Activated CD4-positive, alpha-beta memory T cell treated with anti-CD3 and anti-CD28 coated beads for 36 hours (primary cell): ENCODE measurements around the gene BPTF. TPM values are rescaled to one million over a fixed set of nuclear protein-coding genes. Genes with fewer than 3 reads are reported as not detected.
"Not testable (repeated sequence)": the region's sequence is repeated elsewhere in the genome, so short reads cannot be mapped to it uniquely, and the experiment has no call there.

Experiments used
- CTCF ChIA-PET: fragments of 350-600 bp; sonication (Branson Sonifier 250); formaldehyde crosslinking; loops from one replicate; lab custom pipeline; 2021; ENCODE audit warnings: antibody characterized with exemption, inconsistent platforms; lab: Charles Lee
- POLR2A ChIA-PET: fragments of 350-600 bp; sonication (Branson Sonifier 250); formaldehyde crosslinking; loops from one replicate; lab custom pipeline; 2021; ENCODE audit warnings: antibody characterized with exemption; lab: Charles Lee
- DNase-seq: peaks from one replicate; pipeline ENCODE4 v3.0.0-alpha.2; 2020
- H3K27ac Mint-ChIP-seq: one replicate; pipeline ENCODE4 v1.8.0; 2021; ENCODE audit warnings: mixed read lengths
- H3K27me3 Mint-ChIP-seq: one replicate; pipeline ENCODE4 v1.8.0; 2021; ENCODE audit warnings: mixed read lengths
- H3K36me3 Mint-ChIP-seq: one replicate; pipeline ENCODE4 v1.8.0; 2021; ENCODE audit warnings: mixed read lengths
- H3K4me1 Mint-ChIP-seq: one replicate; pipeline ENCODE4 v1.8.0; 2021; ENCODE audit warnings: low read depth, mixed read lengths
- H3K4me3 Mint-ChIP-seq: one replicate; pipeline ENCODE4 v1.8.0; 2021; ENCODE audit warnings: mild to moderate bottlenecking, mixed read lengths
- H3K9me3 Mint-ChIP-seq: one replicate; pipeline ENCODE4 v1.8.0; 2021; ENCODE audit warnings: mixed read lengths
- intact Hi-C: fragments of 100-400 bp; cut with micrococcal nuclease; formaldehyde crosslinking; loops from one replicate; pipeline ENCODE4 v1.15.1; 2023
- total RNA-seq, 2 experiments: library from RNA; stranded (reverse); gene quantifications; one replicate each; pipeline ENCODE4 v1.2.3, GENCODE V29; 2021

Gene BPTF
- total RNA-seq, 2 experiments from 2014 or later: 67.6 to 71.4 TPM

DNA sequence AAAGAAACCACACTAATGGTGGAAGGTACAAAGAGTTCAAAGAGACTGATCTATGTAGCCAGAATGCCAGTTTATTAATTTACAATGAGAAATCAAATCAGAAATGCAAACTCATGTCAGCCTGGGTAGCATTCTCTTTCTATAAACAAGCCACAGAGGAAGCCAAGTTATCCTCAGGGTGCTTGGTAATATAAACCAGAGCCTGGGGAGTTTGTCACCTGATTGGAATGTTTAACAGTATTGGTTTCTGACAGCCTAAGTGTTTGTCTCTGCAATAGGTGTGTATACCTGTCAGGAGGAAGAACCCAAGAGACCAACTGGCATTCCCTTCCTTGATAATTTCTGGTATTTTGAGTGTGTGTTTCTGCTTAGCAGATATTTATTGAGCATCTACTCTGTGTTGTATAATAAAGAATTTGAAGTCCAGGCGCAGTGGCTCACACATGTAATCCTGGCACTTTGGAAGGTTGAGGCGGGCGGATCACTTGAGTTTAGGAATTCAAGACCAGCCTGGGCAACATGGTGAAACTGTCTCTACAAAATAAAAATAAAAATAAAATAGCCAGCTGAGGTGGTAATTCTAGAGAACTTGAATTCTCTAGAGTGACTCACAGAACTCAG lies 174.1 kb downstream of the BPTF start:
- H3K27ac Mint-ChIP-seq: no peak overlapping the region
- ChIA-PET CTCF (no interaction called here), POLR2A (no interaction called here)
- H3K27me3 Mint-ChIP-seq: no peaks in the 10 kb centered on the region
- no peak overlapping the region for H3K4me3 Mint-ChIP-seq
- no peak for DNase-seq
- H3K4me1 Mint-ChIP-seq: peaks cover 23% of the 10 kb centered on the region
- H3K36me3 Mint-ChIP-seq: no peaks in the 10 kb centered on the region
- H3K9me3 Mint-ChIP-seq: no peaks in the 10 kb centered on the region
- intact Hi-C loops: loop anchor here (5.0 kb wide), 1 partner anchor 208 kb away; no protein-coding TSS in a partner anchor

DNA sequence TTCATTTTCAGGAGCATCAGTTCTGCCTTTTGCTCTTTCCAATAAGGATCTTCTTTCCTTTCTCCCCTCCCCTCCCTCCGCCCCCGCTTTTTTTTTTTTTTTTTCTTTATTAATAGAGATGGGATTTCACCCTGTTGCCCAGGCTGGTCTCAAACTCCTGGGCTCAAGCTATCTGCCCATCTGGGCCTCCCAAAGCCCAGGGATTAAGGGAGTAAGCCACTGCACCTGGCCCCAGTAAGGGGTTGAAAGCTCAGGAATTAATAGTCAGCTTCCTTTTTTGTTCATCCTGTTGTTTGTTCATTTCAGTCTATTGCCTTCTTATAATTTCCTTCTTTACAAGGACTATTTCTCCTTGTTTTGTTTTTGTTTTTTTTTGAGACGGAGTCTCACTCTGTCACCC lies 178.9 kb downstream of the BPTF start:
- no peak for DNase-seq
- intact Hi-C loops: no loop called here
- H3K4me1 Mint-ChIP-seq: no peaks in the 10 kb centered on the region
- peaks cover 2% of the 10 kb centered on the region for H3K27me3 Mint-ChIP-seq
- H3K4me3 Mint-ChIP-seq: no peak overlapping the region
- no peaks in the 10 kb centered on the region for H3K36me3 Mint-ChIP-seq
- POLR2A ChIA-PET: no interaction called here
- no peak overlapping the region for H3K27ac Mint-ChIP-seq
- H3K9me3 Mint-ChIP-seq: no peaks in the 10 kb centered on the region
- CTCF ChIA-PET: no interaction called here

DNA sequence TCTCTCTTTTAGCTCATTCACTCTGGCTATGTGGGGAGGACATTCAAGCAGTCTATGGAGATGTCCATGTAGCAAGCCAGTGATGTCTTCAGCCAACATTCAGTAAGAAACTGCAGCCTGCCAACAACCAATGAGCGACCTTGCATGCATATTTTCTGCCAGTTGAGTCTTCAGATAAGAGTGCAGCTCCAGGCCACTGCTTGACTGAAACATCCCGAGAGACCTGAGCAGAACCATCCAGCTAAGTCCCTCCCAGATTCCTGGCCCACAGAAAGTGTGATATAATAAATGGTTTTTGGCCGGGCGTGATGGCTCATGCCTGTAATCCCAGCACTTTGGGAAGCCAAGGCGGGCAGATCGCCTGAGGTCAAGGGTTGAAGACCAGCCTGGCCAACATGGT lies 181.5 kb downstream of the BPTF start:
- intact Hi-C loops: no loop called here
- no peaks in the 10 kb centered on the region for H3K9me3 Mint-ChIP-seq
- POLR2A ChIA-PET: interaction anchor here (1.0 kb wide), 1 partner anchor 13 kb away, joined by 3 read pairs; no protein-coding TSS in a partner anchor

DNA sequence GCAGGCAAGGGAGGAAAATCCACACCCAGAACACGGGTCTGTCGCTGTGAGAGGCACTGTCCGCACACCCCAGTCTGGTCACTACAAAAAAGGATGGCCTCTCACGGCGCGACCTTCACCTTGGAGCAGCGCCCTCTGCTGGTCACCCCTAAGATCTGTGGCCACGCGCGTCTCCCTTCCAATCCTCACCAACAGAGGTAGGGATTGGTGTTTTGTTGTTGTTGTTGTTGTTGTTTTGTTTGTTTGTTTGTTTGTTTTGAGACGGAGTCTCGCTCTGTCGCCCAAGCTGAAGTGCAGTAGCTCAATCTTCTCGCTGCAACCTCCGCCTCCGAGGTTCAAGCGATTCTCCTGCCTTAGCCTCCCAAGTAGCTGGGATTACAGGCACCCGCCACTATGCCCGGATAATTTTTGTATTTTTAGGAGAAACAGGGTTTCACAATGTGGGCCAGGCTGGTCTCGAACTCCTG lies 185.9 kb downstream of the BPTF start:
- Mint-ChIP-seq H3K4me1 (peaks cover 5% of the 10 kb centered on the region), H3K36me3 (no peaks in the 10 kb centered on the region), H3K27me3 (peaks cover 2% of the 10 kb centered on the region), H3K9me3 (no peaks in the 10 kb centered on the region), H3K4me3 (peak overlapping the region; percentile 58), H3K27ac (no peak overlapping the region)
- DNase-seq: peak; percentile 80
- intact Hi-C loops: loop anchor here (1.0 to 5.0 kb wide), 2 partner anchors 15 to 49 kb away; partner anchors contain the start of gene C17orf58
- ChIA-PET CTCF (interaction anchor here (0.8 to 4.1 kb wide), 11 partner anchors 8 to 419 kb away, joined by 3 to 21 read pairs (median 4); partner anchors contain the start of gene C17orf58), POLR2A (interaction anchor here (1.0 kb wide), 1 partner anchor 15 kb away, joined by 3 read pairs; the partner anchor contains the start of gene C17orf58)

More for the DNA sequence above, 181.5 kb downstream of the BPTF start:
- no peak for DNase-seq
- CTCF ChIA-PET: interaction anchor here (1.0 kb wide), 1 partner anchor 13 kb away, joined by 6 read pairs; no protein-coding TSS in a partner anchor
- H3K4me1 Mint-ChIP-seq: peaks cover 5% of the 10 kb centered on the region
- H3K27me3 Mint-ChIP-seq: peaks cover 2% of the 10 kb centered on the region
- H3K4me3 Mint-ChIP-seq: no peak overlapping the region
- no peak overlapping the region for H3K27ac Mint-ChIP-seq
- H3K36me3 Mint-ChIP-seq: no peaks in the 10 kb centered on the region

DNA sequence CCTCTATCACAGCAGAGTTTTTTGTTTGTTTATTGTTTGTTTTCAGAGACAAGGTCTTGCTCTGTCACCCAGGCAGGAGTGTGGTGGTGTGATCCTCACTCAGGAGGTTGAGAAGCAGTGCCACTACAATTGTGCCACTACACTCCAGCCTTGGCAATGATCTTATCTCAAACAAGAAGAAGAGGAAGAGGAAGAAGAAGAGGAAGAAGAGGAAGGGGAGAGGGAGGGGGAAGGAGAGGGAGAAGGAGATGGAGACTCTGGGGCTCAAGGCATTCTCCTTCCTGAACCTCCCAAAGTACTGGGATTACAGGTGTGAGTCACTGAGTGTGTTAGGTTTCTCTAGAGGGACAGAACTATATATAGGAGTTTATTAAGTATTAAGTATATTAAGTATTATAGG lies 188.1 kb downstream of the BPTF start:
- Mint-ChIP-seq H3K9me3 (no peaks in the 10 kb centered on the region), H3K27me3 (peaks cover 2% of the 10 kb centered on the region), H3K27ac (no peak overlapping the region), H3K4me3 (no peak overlapping the region), H3K4me1 (peaks cover 5% of the 10 kb centered on the region), H3K36me3 (no peaks in the 10 kb centered on the region)
- DNase-seq: no peak
- intact Hi-C loops: loop anchor here (5.0 kb wide), 1 partner anchor 51 kb away; no protein-coding TSS in a partner anchor
- ChIA-PET POLR2A (no interaction called here), CTCF (no interaction called here)

DNA sequence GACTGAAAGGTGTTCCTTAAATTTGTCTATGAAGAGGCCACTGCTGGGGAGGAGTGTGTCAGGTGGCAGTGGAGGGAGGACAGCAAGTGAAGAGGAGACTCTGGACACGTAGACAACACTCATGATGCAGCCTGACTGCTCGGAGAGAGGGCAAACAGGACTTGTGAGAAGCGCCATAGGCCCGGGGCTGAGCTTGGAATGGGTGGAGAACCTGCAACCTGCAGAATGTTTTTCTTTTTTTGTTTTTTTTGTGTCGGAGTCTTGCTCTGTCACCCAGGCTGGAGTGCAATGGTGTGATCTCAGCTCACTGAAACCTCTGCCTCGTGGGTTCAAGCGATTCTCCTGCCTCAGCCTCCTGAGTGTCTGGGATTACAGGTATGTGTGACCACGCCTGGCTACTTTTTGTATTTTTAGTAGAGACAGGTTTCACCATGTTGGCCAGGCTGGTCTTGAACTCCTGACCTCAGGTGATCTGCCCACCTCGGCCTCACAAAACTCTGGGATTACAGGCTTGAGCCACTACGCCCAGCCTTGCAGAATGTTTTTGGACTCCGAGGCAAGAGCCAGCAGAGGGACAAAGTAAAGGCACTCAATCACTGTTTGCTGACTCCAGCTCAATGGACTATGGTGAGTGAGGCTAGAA lies 189.9 kb downstream of the BPTF start:
- POLR2A ChIA-PET: no interaction called here
- peaks cover 4% of the 10 kb centered on the region for H3K36me3 Mint-ChIP-seq
- H3K27me3 Mint-ChIP-seq: peaks cover 2% of the 10 kb centered on the region
- no peak for DNase-seq
- intact Hi-C loops: no loop called here
- peaks cover 2% of the 10 kb centered on the region for H3K9me3 Mint-ChIP-seq
- CTCF ChIA-PET: interaction anchor here (1.2 kb wide), 1 partner anchor 19 kb away, joined by 5 read pairs; the partner anchor contains the start of gene C17orf58
- H3K4me3 Mint-ChIP-seq: no peak overlapping the region
- peaks cover 9% of the 10 kb centered on the region for H3K4me1 Mint-ChIP-seq
- H3K27ac Mint-ChIP-seq: no peak overlapping the region

DNA sequence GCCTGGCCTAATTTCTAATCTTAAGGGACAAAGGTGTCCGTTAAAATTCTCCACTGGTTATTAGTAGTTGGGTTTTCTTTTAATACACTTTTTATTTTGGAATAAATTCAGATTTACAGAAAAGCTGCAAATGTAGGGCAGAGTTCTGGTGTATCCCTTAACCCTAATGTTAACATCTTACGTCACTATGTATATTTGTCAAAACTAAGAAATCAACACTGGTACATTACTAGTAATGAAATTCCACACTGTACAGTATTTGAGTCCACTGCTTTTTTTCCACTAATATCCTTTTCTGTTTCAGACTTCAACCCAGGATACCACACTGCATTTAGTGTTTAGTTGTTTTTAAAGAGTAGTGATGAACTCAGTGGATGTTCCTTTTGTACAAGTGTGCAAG lies 191.5 kb downstream of the BPTF start:
- intact Hi-C loops: no loop called here
- Mint-ChIP-seq H3K27ac (no peak overlapping the region), H3K9me3 (peaks cover 2% of the 10 kb centered on the region), H3K36me3 (peaks cover 4% of the 10 kb centered on the region), H3K4me1 (peaks cover 9% of the 10 kb centered on the region), H3K27me3 (peaks cover 2% of the 10 kb centered on the region), H3K4me3 (no peak overlapping the region)
- DNase-seq: no peak
- ChIA-PET CTCF (interaction anchor here (1.0 kb wide), 1 partner anchor 20 kb away, joined by 3 read pairs; no protein-coding TSS in a partner anchor), POLR2A (no interaction called here)

DNA sequence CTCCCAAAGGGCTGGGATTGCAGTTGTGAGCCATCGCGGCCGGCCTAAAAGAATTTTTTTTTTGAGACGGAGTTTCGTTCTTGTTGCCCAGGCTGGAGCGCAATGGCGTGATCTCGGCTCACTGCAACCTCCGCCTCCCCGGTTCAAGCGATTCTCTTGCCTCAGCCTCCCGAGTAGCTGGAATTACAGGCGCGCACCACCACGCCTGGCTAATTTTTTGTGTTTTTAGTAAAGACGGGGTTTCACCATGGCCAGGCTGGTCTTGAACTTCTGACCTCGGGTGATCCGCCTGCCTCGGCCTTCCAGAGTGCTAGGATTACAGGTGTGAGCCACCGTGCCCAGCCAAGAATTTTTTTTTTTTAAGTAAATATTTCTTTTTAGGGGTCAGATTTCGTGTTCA lies 193.2 kb downstream of the BPTF start:
- CTCF ChIA-PET: interaction anchor here (1.4 kb wide), 1 partner anchor 75 kb away, joined by 4 read pairs; no protein-coding TSS in a partner anchor
- H3K4me1 Mint-ChIP-seq, H3K9me3 Mint-ChIP-seq, H3K27me3 Mint-ChIP-seq, H3K27ac Mint-ChIP-seq, POLR2A ChIA-PET, H3K4me3 Mint-ChIP-seq, H3K36me3 Mint-ChIP-seq, DNase-seq, intact Hi-C loops: not testable (repeated sequence)

DNA sequence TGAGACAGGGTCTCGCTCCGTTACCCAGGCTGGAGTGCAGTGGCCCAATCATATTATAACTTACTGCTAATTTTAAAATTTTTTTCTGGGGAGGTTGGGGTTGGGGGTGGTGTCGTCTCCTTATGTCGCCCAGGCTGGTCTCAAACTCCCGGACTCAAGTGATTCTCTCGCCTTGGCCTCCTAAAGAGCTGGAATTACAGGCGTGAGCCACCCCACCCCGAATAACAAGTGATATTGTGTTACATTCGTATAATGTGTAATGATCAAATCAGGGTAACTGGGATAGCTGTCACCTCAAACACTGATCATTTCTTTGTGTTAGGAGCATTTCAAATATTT lies 194.0 kb downstream of the BPTF start:
- DNase-seq: no peak
- Mint-ChIP-seq H3K36me3 (peaks cover 4% of the 10 kb centered on the region), H3K4me1 (peaks cover 9% of the 10 kb centered on the region), H3K27ac (peak overlapping the region; percentile 75), H3K9me3 (peaks cover 2% of the 10 kb centered on the region), H3K27me3 (peaks cover 2% of the 10 kb centered on the region), H3K4me3 (peak overlapping the region; percentile 86)
- ChIA-PET CTCF (interaction anchor here (0.6 to 1.7 kb wide), 9 partner anchors 9 to 76 kb away, joined by 3 to 16 read pairs (median 5); partner anchors contain the start of gene C17orf58), POLR2A (interaction anchor here (0.6 to 1.9 kb wide), 5 partner anchors 11 to 141 kb away, joined by 3 to 21 read pairs (median 4); partner anchors contain the start of genes C17orf58 and KPNA2)
- intact Hi-C loops: loop anchor here (1.0 kb wide), 1 partner anchor 24 kb away; no protein-coding TSS in a partner anchor

DNA sequence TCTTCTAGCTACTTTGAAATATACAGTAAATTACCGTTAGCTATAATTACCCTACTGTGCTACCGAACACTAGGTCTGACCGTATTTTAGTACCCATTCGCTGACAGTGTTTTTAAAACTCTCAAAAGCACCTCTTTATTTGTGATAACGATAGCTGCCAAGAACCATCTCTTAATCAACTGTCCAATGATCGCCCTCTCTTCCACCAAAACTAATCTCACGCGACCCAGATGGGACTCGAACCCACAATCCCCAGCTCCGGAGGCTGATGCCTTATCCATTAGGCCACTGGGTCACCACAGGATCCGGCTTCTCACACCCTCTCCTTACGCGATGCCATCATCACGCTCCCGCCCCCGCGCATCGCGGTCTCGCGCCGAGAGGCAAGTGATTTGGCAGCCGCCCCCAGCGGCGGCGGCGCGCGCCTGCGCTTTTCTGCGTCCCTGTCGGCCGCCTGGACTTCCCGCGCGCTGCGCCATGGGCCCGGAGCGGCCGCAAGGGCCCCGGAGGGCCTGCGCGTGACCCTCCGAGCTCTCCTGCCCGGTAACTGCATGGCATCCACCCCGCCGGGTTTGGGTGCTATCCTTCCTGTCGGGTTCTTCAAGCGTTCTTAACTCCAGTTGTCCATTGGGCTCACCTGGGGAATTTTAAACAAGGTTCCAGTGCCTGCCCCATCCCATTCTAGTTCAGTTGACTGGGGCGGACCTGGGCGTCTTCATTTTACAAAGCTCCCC lies 194.5 kb downstream of the BPTF start:
- Mint-ChIP-seq H3K27me3 (peaks cover 2% of the 10 kb centered on the region), H3K9me3 (peaks cover 2% of the 10 kb centered on the region), H3K4me3 (peak overlapping the region; percentile 86), H3K4me1 (peaks cover 9% of the 10 kb centered on the region), H3K27ac (peak overlapping the region; percentile 75), H3K36me3 (peaks cover 4% of the 10 kb centered on the region)
- ChIA-PET CTCF (interaction anchor here (0.6 to 1.7 kb wide), 9 partner anchors 9 to 77 kb away, joined by 3 to 16 read pairs (median 5); partner anchors contain the start of gene C17orf58), POLR2A (interaction anchor here (0.6 to 1.9 kb wide), 7 partner anchors 10 to 442 kb away, joined by 3 to 21 read pairs (median 4); partner anchors contain the start of genes C17orf58 and KPNA2)
- intact Hi-C loops: loop anchor here (1.0 kb wide), 2 partner anchors 15 to 25 kb away; partner anchors contain the start of gene KPNA2
- peak; percentile 99 for DNase-seq

DNA sequence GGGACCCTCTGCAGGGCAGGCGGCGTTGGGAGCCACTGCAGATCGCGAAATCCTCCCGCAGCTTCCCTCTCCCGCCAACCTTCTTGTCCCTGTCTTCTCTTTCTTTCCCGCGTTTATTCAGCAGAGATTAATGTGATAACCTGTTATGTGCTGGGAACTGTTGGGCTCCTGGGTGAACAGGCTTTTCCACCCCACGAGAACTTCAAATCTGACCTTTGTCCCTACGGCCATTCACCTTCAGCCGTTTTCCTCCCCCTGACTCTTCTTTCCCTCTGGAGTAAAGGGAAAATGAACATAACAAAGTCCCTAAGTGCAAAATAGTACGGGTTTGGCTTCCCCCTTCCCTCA lies 195.1 kb downstream of the BPTF start:
- Mint-ChIP-seq H3K36me3 (peaks cover 4% of the 10 kb centered on the region), H3K4me1 (peaks cover 9% of the 10 kb centered on the region), H3K4me3 (peak overlapping the region; percentile 86), H3K27ac (peak overlapping the region; percentile 75), H3K9me3 (peaks cover 2% of the 10 kb centered on the region), H3K27me3 (peaks cover 2% of the 10 kb centered on the region)
- ChIA-PET CTCF (interaction anchor here (1.0 to 1.7 kb wide), 6 partner anchors 10 to 58 kb away, joined by 3 to 16 read pairs (median 5); partner anchors contain the start of gene C17orf58), POLR2A (interaction anchor here (1.0 to 1.9 kb wide), 5 partner anchors 16 to 442 kb away, joined by 3 to 21 read pairs (median 6); partner anchors contain the start of genes C17orf58 and KPNA2)
- intact Hi-C loops: loop anchor here (1.0 kb wide), 1 partner anchor 15 kb away; the partner anchor contains the start of gene KPNA2
- DNase-seq: no peak
